Upper lobe of left lung (tissue), 4 donors: ENCODE measurements around the gene OSBPL5.

ENCODE experiments used
- CTCF ChIP-seq, 6 experiments: fragments of 450-650 bp in 4 of 6; fragments of 200-600 bp in 2 of 6; sonication (generic) in 2 of 6; IDR thresholded peaks; one replicate each; pipeline ENCODE4 v1.5.1; 2016 to 2019; ENCODE audit warnings: antibody characterized with exemption in 6 of 6
- POLR2A ChIP-seq, 4 donors: fragments of 450-650 bp; IDR thresholded peaks; one replicate each; pipeline ENCODE4 v1.5.1; 2016 to 2017; ENCODE audit warnings: antibody characterized with exemption in 4 of 4, mild to moderate bottlenecking in 2 of 4

GRCh38 chr11:3124821-3125220 is 40.3 kb downstream of the OSBPL5 start:
- TF ChIP-seq CTCF (IDR thresholded peaks at IDR 0.05) (no peak), POLR2A (IDR thresholded peaks at IDR 0.05) (no peak)
